ENCODE data around the gene VPS16. TPM values are rescaled to one million over a fixed set of nuclear protein-coding genes. Genes with fewer than 3 reads are reported as not detected.

VPS16 gene
- total RNA-seq, 1 experiment from 2014 or later, result 49.9 TPM

GRCh38 chr20:2801286-2801728, 39.2 kb upstream of the VPS16 start:
- no peaks in the 10 kb centered on the region for H3K27me3 ChIP-seq (ENCODE audit: low read length)
- ATAC-seq, result no peak
- H3K79me2 ChIP-seq (ENCODE audit: low read length), result no peaks in the 10 kb centered on the region
- DNase-seq, result no peak
- no peak overlapping the region for H3K4me3 ChIP-seq (ENCODE audit: low read length)
- H3K27ac ChIP-seq (ENCODE audit: low read length), result no peak overlapping the region
- no peak overlapping the region for H3K9ac ChIP-seq (ENCODE audit: low read length)
- no peak overlapping the region for H2AFZ ChIP-seq (ENCODE audit: low read length)
- no peaks in the 10 kb centered on the region for H3K9me2 ChIP-seq (replicated peaks; ENCODE audit: low read length)
- no peaks in the 10 kb centered on the region for H3K4me1 ChIP-seq (ENCODE audit: insufficient read depth, low read length)
- POLR2A ChIA-PET (ENCODE audit: unreplicated experiment), result no interaction called here
- no peaks in the 10 kb centered on the region for H4K20me1 ChIP-seq (ENCODE audit: low read length)
- H3K36me3 ChIP-seq (ENCODE audit: low read depth, low read length), result no peaks in the 10 kb centered on the region
- H3K4me2 ChIP-seq (ENCODE audit: low read length), result no peak overlapping the region
- no peaks in the 10 kb centered on the region for H3K9me3 ChIP-seq (ENCODE audit: low read length)
- no peaks in the 10 kb centered on the region for H3F3A ChIP-seq (ENCODE audit: low read length, unreplicated experiment)
- no TSS peak for BruUV-seq (replicated peaks)
- TF ChIP-seq EZH2 (IDR thresholded peaks at IDR 0.05; ENCODE audit: low read length, unreplicated experiment), result no peak
- no peak for TF ChIP-seq EZH2phosphoT487 (IDR thresholded peaks at IDR 0.05; ENCODE audit: borderline replicate concordance, low read length)
- TF ChIP-seq CTCF (conservative IDR thresholded peaks at IDR 0.05; ENCODE audit: low read depth, low read length), result no peak
- CTCF ChIA-PET, result no interaction called here
- intact Hi-C loops (cut with micrococcal nuclease), result no loop called here

- DNase-seq (no peak), ATAC-seq (no peak)
- Histone ChIP-seq H3K27ac (ENCODE audit: low read length) (no peak overlapping the region), H3K4me1 (ENCODE audit: insufficient read depth, low read length) (no peaks in the 10 kb centered on the region), H3K27me3 (ENCODE audit: low read length) (no peaks in the 10 kb centered on the region), H3K9me3 (ENCODE audit: low read length) (no peaks in the 10 kb centered on the region), H3F3A (ENCODE audit: low read length, unreplicated experiment) (no peaks in the 10 kb centered on the region), H3K4me3 (ENCODE audit: low read length) (no peak overlapping the region), H3K9me2 (replicated peaks; ENCODE audit: low read length) (no peaks in the 10 kb centered on the region), H4K20me1 (ENCODE audit: low read length) (no peaks in the 10 kb centered on the region), H3K9ac (ENCODE audit: low read length) (no peak overlapping the region), H3K79me2 (ENCODE audit: low read length) (no peaks in the 10 kb centered on the region), H3K4me2 (ENCODE audit: low read length) (no peak overlapping the region), H2AFZ (ENCODE audit: low read length) (no peak overlapping the region), H3K36me3 (ENCODE audit: low read depth, low read length) (no peaks in the 10 kb centered on the region)
- no TSS peak for BruUV-seq (replicated peaks)
- ChIA-PET CTCF (no interaction called here), POLR2A (ENCODE audit: unreplicated experiment) (no interaction called here)
- TF ChIP-seq EZH2 (IDR thresholded peaks at IDR 0.05; ENCODE audit: low read length, unreplicated experiment) (no peak), CTCF (conservative IDR thresholded peaks at IDR 0.05; ENCODE audit: low read depth, low read length) (no peak), EZH2phosphoT487 (IDR thresholded peaks at IDR 0.05; ENCODE audit: borderline replicate concordance, low read length) (no peak)
- intact Hi-C loops (cut with micrococcal nuclease), result no loop called here
Measured at GRCh38 chr20:2804041-2804828, 36.3 kb upstream of the VPS16 start.

All from PC-3 (cell line).